Right lobe of liver (tissue), 4 donors: Measurements from ENCODE around the gene DNAJB9.

ENCODE experiments used
- CTCF ChIP-seq, 4 donors: fragments of 200-600 bp in 3 of 4; fragments of 450-650 bp in 1 of 4; IDR thresholded peaks; one replicate each; pipeline versions ENCODE4 v1.5.1 to v1.8.0; 2016 to 2022; ENCODE audit warnings: antibody characterized with exemption in 4 of 4, mild to moderate bottlenecking in 2 of 4
- POLR2A ChIP-seq: fragments of 450-650 bp; IDR thresholded peaks from one replicate; pipeline ENCODE4 v1.6.1; 2017; ENCODE audit warnings: antibody characterized with exemption, mild to moderate bottlenecking
- donor health status: DM: no; HTN: no; CAD: no.
- donor health status: DM: no; HTN: no; CAD: no.
- donor health status: DM: no; HTN: yes; CAD: no.

- TF ChIP-seq CTCF (IDR thresholded peaks at IDR 0.05) (no peak), POLR2A (no peak)
Measured at GRCh38 chr7:108609643-108610042, 40.0 kb downstream of the DNAJB9 start.
